KMS-11 (cell line): Measurements from ENCODE around the gene B3GALNT1.
"Not testable (repeated sequence)": the region's sequence is repeated elsewhere in the genome, so short reads cannot be mapped to it uniquely, and the experiment has no call there.

ENCODE experiments used
- H2AFZ ChIP-seq: fragments of 200-600 bp; sonication (generic); 2 replicates; pipeline ENCODE4 v1.6.1; 2016; ENCODE audit warnings: antibody characterized with exemption, mixed run types, low read depth
- H3K27ac ChIP-seq: fragments of 200-600 bp; sonication (generic); 2 replicates; pipeline ENCODE4 v1.6.1; 2016; ENCODE audit warnings: mild to moderate bottlenecking, mixed run types
- H3K27me3 ChIP-seq: fragments of 200-600 bp; sonication (generic); 2 replicates; pipeline ENCODE4 v1.6.1; 2017; ENCODE audit warnings: mild to moderate bottlenecking, low read depth, mixed run types, moderate library complexity; ENCODE audit not compliant: insufficient read depth
- H3K36me3 ChIP-seq: fragments of 200-600 bp; sonication (generic); 2 replicates; pipeline ENCODE4 v1.6.1; 2017; ENCODE audit warnings: mild to moderate bottlenecking, mixed run types; ENCODE audit not compliant: insufficient read depth
- H3K4me1 ChIP-seq: fragments of 200-600 bp; sonication (generic); 2 replicates; pipeline ENCODE4 v1.6.1; 2016; ENCODE audit warnings: mild to moderate bottlenecking, low read depth, mixed run types; ENCODE audit not compliant: poor library complexity, severe bottlenecking
- H3K4me2 ChIP-seq: fragments of 200-600 bp; sonication (generic); 2 replicates; pipeline ENCODE4 v1.7.0; 2016; ENCODE audit warnings: mild to moderate bottlenecking, mixed run types
- H3K4me3 ChIP-seq: fragments of 200-600 bp; sonication (generic); IDR thresholded peaks from 2 replicates; pipeline ENCODE4 v1.6.1; 2017; ENCODE audit warnings: low read depth, low read length, mixed read lengths; ENCODE audit not compliant: insufficient read depth
- H3K79me2 ChIP-seq: fragments of 200-600 bp; sonication (generic); 2 replicates; pipeline ENCODE4 v1.6.1; 2016; ENCODE audit warnings: low read depth, mixed run types; ENCODE audit not compliant: insufficient read depth
- H3K9ac ChIP-seq: fragments of 200-600 bp; sonication (generic); 2 replicates; pipeline ENCODE4 v1.6.1; 2016; ENCODE audit warnings: mild to moderate bottlenecking, mixed run types
- H4K20me1 ChIP-seq: fragments of 200-600 bp; sonication (generic); 2 replicates; pipeline ENCODE4 v1.6.1; 2016; ENCODE audit warnings: mild to moderate bottlenecking, mixed run types; ENCODE audit not compliant: insufficient read depth
- CTCF ChIP-seq: fragments of 200-600 bp; sonication (generic); conservative IDR thresholded peaks from 2 replicates; pipeline ENCODE4 v1.6.1; 2017; ENCODE audit warnings: low read depth, mild to moderate bottlenecking, antibody characterized with exemption, low read length, moderate library complexity, mixed read lengths

B3GALNT1 gene

GRCh38 chr3:161042023-161042501, 63.1 kb downstream of the B3GALNT1 start:
- no peaks in the 10 kb centered on the region for H4K20me1 ChIP-seq
- no peak for TF ChIP-seq CTCF

GRCh38 chr3:161038725-161039124, 66.4 kb downstream of the B3GALNT1 start:
- Histone ChIP-seq H3K9ac (no peak overlapping the region), H3K27ac (no peak overlapping the region), H2AFZ (no peak overlapping the region), H3K36me3 (no peaks in the 10 kb centered on the region), H3K27me3 (no peaks in the 10 kb centered on the region), H3K79me2 (no peaks in the 10 kb centered on the region), H4K20me1 (no peaks in the 10 kb centered on the region), H3K4me2 (no peak overlapping the region), H3K4me1 (no peaks in the 10 kb centered on the region), H3K4me3 (no peak overlapping the region)
- no peak for TF ChIP-seq CTCF

More at GRCh38 chr3:161042023-161042501, 63.1 kb downstream of the B3GALNT1 start:
- Histone ChIP-seq H3K27me3 (no peaks in the 10 kb centered on the region), H3K4me3 (no peak overlapping the region), H3K4me1 (no peaks in the 10 kb centered on the region), H2AFZ (no peak overlapping the region), H3K36me3 (no peaks in the 10 kb centered on the region), H3K4me2 (no peak overlapping the region), H3K27ac (no peak overlapping the region), H3K79me2 (no peaks in the 10 kb centered on the region), H3K9ac (no peak overlapping the region)

GRCh38 chr3:161035711-161036110, 69.4 kb downstream of the B3GALNT1 start:
- no peak overlapping the region for H3K27ac ChIP-seq
- H3K27me3 ChIP-seq, result no peaks in the 10 kb centered on the region
- H3K4me3 ChIP-seq, result no peak overlapping the region
- H3K79me2 ChIP-seq, result no peaks in the 10 kb centered on the region
- H3K4me2 ChIP-seq, result no peak overlapping the region
- H2AFZ ChIP-seq, result no peak overlapping the region
- no peaks in the 10 kb centered on the region for H3K4me1 ChIP-seq
- H4K20me1 ChIP-seq, result no peaks in the 10 kb centered on the region
- no peaks in the 10 kb centered on the region for H3K36me3 ChIP-seq
- H3K9ac ChIP-seq, result no peak overlapping the region
- TF ChIP-seq CTCF, result no peak

- H3K27me3 ChIP-seq, H3K79me2 ChIP-seq, H4K20me1 ChIP-seq, H3K4me3 ChIP-seq, H3K27ac ChIP-seq, H3K36me3 ChIP-seq, H3K4me1 ChIP-seq, H3K9ac ChIP-seq, H2AFZ ChIP-seq, H3K4me2 ChIP-seq: not testable (repeated sequence)
Observed at GRCh38 chr3:161034913-161035550, 70.1 kb downstream of the B3GALNT1 start.
